Suppressor macrophage treated with lipopolysaccharide for 4 hours (primary cell): Measurements from ENCODE around the gene TAF10.
A peak's percentile ranks its signal among the peaks of the same experiment; 100 is the strongest.

Experiments used
- DNase-seq: peaks from one replicate; pipeline ENCODE4 v3.0.0-alpha.2; 2020

TAF10 gene

DNA sequence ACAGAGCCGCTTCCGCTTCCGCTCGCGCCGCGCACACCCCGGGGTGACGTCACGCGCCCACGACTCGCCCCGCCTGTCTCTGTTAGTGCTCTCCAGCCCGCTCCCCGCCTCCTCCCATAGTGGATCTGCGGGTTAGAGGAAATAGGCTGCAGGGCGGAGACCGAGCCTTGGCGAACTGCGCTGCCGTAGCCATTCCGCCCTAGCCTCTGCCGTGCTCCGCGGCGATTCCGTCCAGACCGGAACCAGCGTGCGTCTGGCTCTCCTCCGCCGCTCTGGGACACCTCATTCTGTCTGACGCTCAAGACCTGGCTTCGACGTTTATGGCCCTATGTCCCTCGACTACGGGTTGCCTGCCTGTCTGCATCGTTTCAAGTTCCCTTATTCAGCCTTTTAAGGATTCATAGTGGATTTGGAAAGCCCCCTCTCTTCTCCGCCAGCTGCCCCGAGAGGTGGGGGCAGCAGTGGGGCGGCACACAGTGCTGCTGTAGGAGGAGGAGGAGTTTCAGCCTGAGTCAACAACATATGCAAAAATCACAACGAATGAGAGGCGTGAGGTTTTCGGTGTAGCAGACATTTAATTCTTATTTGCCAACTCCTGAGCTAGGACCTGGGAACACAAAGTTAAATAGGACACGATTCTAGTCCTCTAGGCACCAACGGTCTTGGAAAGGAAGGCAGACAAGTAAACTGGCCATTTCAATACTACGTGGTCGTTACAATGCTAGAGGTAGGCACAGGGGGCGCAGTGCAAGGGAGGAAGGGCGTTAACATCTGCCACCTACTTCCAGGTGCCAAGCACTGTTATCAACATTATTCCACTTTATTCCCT lies at the start of gene TAF10:
TSS of gene TAF10 (minus strand) at position 4 of the 829 bp plus-strand sequence. CDS start 27 bp downstream, outside the sequence.
- DNase-seq, result peak; percentile 98

DNA sequence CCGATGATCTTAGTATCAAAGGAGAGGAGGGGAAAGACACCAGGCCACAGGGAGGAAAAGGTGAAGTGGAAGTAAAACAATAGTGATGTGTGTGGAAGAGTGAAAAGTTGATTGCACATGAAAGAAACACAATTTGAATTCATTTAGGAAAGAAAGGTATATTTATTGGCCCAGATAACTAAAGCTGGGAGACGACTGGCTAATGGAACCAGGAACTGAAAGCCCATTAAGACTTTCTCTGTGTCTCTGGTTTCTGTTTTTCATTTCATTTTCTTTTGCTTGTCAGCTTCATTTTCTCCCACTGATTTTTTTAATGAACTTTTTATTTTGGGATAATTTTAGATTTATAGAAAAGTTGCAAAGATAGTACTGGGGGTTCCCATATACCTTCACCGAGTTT lies 48.7 kb upstream of the TAF10 start:
- no peak for DNase-seq

DNA sequence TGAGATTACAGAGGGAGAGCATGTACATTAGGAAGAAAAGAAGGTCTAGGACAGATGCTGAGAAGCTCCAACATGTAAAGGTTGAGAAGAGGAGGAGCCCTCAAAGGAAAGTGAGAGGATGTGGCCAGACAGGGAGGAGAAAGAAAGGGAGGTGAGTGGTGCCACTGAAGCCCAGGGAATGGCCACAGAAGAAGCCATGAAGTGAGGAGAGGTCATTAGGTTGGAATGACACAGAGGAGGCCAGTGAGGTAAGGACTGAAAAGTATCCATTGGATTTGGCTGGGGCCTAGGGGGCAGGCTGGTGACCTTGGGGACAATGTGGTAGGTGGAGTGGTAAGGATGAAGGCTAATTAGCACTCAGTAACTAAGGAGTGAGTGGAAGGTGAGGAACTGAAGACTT lies 46.6 kb upstream of the TAF10 start:
- no peak for DNase-seq

DNA sequence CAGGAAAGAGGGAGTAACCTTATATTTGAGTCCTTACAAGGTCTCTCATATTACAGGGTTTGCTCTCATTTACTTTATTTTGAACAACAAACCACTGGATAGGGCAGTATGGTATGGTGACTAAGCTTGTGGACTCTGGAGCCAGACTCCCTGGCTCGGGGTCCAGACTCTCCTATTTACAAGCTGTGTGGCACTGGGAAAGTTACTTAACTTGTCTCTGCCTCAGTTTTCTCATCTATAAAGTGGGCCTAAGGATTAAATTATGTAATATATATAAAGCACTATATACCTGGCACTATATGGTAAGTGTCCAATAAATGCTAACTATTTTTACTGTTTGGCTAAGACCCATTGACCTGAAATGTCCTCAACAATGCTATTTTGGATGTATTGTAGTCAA lies 45.3 kb upstream of the TAF10 start:
- no peak for DNase-seq

DNA sequence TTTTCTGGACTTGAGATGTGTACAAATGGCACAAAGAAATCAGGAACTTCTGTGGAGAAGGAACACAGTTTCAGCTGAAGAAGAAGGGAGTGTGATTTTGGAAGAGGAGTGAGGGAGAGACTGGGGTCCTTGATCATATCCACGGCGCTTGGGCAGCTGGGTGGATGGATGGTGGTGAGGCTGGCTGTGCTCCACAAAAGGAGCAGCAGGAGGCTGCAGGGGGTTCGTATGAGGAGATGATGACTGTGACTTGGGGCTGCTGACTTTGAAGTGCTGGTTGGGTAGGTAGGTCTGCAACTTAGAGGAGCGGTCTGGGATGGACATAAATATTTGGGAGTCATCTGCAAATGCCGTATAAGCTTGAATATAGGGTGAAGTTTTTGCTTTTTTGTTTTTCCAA lies 44.9 kb upstream of the TAF10 start:
- DNase-seq, result no peak

DNA sequence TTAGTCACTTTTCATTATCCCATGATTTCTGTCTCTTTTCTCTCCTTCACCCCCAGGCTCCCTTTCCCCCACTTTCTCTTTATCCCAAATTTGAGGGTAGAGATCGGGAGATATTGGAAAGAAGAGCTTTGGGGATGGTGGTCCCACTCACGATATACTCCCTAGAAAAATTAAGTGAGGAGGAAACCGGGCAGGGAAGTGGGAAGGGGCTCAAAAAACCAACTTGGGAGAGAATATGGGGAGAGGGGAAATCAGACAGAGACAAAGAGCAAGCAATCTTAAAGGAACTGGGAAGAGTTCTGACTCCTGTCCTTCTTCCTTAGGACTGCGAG lies 44.5 kb upstream of the TAF10 start:
- no peak for DNase-seq

DNA sequence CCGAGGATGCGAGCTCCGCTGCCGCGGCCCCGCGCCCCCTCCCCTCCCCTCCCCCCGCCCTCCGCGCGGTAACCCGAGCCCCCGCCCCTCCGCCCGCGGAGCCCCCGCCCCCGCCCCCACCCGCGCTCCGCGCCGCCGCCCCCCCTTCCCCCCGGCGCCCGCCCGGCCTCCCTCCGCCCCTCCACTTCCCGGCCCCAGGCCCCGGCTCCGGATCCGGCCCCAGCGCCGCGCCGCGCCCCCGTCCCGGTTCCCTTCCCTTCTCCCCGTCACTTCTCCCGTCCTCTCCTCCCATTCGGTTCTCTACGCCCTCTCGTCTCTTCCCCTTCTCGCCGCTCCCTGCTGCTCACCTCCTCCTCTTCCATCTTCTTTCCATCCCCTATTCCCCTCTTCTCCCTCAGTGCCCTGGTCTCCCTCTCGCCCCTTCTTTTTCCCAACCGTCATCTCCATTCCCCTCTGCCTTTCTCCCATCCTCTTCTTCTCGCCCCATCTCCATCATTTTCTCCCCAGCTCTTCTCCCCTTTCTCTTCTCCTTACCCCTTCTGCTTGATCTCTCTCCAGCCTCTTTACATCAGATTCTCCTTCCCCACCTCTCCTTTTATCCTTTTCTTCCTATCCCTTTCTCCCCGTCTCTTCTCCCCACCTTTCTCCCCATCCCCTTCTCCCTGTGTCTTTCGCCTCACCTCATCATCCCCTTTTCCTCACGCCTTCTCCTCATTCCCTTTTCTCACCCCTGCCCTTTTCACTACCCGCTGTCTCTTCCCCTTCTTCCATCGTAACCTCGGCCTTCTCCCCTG lies 44.0 kb upstream of the TAF10 start, which contains the start of gene DCHS1:
TSS of gene DCHS1 (minus strand) at position 20 of the 794 bp plus-strand sequence. CDS start 14,196 bp downstream, outside the sequence.
- no peak for DNase-seq

DNA sequence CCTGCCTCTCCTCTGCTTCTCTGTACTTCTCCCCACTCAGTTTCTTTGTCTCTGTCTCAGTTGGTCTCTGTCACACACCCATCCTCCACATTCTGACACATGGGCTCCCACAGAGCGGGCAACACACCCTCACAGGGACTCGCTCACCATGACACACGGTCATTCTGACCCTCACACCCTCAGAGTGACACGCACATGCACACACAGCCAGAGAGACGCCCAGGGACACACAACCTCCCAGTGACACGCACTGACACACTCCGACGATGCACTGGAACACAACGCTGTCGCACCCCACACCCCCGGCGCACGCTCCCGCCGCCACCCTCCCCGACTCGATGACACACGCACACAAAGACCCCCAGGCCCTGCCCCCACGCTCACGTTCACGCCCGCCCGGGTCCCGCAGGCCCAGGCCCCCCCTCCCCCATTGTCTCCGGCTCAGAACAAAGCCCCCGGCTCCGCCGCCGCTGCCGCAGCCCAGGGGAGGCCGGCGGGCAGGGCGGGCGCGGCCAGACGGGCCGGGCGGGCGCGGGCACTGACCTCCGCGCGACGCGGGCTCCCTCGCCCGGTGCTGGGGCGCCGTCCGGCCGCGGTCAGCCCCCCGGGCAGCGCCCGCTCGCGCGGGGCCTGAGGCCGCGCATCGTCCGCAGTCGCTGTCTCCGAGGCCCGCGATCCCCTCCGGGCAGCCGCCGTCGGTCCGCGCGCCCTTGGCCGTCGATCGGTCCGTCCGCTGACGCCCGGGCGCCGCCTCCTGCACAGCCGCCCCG lies 43.2 kb upstream of the TAF10 start:
- DNase-seq, result no peak

DNA sequence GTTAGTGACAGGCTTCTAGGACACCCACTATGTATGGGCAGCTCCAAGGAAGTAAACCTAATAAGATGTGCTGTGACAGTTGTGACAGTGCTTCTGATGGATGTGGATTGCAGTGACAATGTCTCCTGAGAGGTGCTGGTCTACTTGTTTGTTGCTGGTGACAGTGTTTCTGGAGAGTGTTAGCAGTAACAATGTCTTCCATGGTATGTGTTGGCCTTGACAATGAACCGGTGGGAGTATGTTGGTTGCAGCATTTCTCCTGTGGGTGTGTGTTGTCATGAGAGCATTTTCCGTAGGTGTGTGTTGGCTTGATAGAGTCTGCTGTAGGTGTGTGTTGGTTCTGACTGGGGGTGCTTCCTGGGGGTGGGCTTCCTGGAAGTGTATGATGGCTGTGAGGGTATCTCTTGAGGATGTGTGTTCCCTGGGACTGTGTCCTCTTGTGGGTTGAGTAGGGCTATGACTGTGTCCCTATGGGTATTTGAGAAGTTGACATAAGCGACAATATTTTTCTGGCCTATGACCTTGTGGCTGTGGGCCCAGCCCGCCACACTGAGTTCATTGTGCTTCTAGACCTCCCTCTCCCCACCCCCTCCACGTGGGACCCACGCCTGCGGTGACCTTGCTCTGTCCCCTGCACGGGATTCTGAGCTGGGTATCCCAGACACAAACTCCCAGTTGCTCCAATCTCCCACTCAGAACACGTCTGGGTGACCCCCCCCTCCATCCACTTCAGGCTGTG lies 42.4 kb upstream of the TAF10 start:
- no peak for DNase-seq

DNA sequence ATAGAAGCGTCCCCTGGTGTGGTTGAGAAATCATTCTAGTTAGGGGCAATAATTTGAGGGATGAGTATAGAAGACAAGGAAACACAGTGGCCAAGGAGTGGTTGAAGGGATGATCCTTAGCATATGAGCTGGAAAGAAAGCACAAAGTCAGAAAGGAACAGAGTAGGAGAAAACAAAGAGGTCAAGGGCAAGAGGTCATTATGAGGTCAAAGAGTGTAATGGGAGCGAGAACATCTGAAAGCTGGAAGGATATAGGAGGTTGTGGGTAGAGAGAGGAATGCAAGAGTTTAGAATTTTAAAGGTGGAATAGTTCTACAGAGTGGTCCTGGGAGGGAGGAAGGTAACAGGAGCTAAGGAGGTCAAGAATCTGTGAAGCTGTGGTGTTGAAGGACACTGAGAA lies 41.6 kb upstream of the TAF10 start:
- no peak for DNase-seq

DNA sequence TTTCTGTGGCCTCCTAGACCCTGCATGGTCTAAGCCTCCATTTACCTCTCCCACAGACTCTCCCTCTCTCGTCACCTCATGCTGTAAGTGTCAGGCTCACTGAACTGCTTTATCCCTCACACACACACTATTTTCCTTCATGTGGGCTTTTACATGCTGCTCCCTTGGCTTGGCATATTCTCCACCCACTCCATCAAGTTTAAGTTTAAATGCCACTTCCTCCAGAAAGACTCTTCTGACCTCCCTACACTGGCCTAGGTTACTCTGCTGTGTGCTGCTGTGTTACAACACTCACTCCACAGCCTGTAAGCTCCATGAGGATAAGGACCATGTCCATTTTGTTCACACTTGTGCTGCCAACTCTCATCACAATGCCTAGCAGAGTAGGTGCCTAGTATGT lies 41.1 kb upstream of the TAF10 start:
- DNase-seq, result no peak

DNA sequence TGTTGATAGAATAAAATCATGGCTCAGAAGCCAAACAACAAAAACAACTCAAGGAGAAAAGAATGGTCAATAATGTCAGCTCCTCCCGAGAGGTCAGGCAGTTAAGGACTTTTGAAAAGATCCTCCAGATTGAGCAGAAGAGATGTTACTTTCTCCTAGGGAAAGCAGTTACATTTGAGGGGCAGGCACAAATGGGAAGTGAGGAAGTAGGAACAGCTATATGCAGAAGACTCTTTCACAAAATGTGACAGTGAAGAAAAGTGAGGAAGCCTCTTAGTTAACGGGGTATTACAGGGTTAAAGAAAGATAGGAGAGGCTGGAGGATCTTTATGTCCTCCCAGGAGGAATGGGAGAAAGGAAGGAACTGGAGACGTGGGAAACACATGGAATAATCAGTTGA lies 40.2 kb upstream of the TAF10 start:
- DNase-seq, result no peak

DNA sequence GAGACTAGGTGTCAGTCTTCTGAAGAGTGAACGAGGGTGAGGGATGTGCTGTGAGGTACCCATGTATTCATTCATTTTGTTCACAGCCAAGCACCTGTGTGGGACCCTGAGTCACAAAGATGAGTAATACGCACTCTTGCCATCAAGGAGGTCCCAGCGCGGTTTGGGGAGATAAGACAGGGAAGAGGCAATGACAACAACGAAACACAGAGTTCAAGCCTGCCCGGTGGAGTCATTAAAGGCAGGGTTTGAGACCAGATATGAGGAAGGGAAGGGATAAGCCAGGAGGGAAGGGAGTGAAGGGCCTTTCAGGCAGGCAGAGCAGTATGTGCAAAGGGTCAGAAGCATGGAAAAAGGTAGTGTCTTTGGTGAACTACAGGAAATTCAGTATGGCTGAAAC lies 39.0 kb upstream of the TAF10 start:
- DNase-seq, result no peak

DNA sequence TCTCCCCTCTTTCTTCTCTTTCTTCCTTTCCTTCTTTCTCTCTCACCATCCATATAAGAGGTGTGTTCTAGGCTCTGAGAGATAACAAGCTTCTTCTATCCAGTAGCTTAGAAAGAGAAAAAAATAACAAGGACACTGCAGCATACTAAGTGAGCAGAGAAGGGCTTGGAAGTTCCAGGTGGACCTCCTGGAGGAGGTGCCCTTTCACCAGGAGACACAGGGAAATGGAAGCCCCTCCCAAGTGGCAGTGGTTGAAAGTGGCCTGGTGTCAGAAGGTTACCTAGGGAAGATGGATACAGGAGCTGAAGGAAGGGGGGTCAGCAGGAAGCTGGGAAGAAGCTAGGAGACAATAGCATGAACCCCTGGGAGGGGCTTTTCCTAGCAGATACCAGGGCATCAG lies 38.1 kb upstream of the TAF10 start:
- no peak for DNase-seq

DNA sequence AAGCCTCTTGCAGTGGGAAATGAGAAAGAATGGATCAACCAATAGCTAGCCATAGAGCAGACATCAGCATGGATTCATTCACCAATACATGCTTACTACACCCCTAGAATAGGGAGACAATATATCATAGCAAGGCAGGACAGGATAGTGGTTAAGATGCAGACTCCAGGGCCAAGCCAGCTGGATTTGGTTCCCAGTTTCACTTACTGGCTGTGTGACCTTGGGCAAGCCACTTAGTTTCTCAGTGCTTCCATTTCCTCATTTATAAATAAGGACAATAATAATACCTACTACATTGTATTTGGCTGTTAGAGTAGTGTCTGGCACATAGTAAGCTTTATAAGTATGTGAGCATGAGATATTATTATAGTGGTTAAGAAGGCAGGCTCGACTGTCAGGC lies 36.5 kb upstream of the TAF10 start:
- DNase-seq, result peak; percentile 74

DNA sequence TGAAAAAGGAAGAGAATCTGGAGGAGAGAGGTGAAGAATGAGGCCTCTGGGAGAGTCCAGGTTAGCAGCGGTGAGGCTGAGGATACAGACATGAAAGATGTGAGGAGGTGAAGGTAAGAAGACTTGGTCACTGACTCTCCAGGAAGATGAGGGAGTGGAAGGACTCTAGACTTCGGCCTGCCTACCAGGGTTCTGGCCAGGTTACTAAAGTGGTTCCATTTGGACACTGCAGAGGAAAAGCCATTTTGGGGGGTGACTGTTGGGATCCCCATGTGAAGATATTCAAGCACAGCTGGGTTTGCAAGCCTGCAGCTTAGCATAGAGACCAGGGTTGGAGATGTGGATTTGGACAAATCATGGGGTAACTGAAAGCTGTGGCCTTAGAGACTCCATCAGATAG lies 35.8 kb upstream of the TAF10 start:
- DNase-seq, result no peak

DNA sequence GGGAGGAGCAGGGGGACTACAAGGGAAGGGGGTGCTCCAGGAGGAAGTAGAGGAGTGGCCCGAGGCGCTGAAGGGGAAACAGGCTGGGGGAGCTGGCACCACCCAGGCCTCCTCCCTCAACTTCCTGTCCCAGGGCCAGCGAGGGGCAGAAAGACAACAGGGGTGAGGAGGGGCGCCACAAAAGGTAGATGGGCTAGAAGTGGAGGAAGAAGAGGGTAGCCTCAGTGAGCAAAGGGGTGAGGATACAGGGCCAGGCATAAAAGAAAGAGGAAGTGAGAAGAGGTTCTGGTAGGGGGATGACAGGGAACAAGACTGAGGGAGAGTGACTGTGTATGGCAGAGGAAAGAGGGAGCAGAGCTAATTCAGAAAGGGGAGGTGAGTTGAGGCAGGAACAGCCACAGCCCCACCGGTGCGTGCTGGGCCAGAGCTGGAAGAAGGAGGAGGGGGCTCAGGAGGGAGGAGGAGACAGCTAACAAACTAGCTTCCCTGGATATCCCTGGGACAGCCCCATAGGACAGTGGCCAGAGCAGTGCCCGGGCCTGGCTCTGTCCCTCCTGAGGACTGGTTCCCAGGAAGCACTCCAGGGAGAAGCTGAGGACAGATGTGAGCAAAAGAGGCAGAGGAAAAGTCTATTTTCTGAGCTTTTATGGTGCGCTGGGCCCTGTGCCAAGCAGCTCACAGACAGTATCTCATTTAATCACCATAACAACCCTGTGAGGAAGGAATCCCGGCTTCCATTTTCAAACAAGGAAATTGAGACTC lies 35.1 kb upstream of the TAF10 start:
- peak; percentile 67 for DNase-seq

DNA sequence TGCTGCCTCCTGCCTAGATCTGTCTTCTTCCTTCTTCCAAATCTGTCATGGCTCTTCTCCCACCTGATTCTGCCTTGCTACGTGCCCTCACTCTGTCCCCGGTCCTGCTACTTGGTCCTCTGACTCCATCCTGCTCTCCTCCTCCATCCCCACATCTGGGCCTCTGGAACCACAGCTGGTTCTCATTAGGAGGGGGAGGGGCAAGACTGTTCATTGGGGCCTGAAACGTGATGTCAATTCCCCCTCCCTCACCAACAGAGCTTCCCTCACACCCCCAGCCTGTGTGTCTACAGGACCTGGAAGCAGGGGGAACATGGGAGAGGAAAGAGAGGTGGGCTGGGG lies 34.5 kb upstream of the TAF10 start:
- no peak for DNase-seq

DNA sequence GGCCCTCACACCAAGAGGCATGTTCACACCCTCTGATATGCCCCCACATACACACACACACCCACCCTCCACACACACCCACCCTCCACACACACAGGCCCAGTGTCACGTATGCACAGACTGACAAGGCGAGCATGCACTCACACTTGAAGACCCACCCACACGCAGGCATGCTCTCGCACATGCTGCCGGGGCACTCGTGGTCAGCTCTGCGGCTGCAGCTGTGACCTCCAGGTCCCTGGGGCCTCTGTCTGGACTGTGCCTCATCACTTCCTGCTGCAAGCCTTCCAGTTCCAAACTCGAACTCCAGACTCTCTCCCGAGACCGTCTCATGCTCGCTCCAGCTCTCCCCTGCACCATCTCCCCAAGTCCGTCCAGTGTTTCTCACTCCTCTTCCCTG lies 34.1 kb upstream of the TAF10 start:
- DNase-seq, result peak; percentile 30

DNA sequence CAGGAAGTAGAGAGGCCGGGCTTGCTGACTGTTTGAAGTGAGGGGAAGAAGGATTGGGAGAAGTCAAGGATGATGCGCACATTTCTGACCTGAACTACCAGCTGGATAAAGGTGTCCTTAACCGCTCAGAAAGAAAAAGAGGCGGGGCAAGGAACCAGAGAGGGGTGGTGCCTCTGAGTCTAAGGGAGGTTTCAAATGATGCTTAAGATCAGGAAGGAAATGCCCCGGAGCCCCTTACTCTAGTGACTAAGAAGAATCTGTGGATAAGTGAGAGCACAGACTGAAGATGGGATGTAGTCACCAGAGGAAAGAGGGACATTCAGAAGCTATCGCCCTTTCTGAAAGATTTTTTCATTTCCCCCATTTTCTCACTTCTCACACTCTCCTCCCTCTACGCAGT lies 30.9 kb upstream of the TAF10 start:
- DNase-seq, result no peak

DNA sequence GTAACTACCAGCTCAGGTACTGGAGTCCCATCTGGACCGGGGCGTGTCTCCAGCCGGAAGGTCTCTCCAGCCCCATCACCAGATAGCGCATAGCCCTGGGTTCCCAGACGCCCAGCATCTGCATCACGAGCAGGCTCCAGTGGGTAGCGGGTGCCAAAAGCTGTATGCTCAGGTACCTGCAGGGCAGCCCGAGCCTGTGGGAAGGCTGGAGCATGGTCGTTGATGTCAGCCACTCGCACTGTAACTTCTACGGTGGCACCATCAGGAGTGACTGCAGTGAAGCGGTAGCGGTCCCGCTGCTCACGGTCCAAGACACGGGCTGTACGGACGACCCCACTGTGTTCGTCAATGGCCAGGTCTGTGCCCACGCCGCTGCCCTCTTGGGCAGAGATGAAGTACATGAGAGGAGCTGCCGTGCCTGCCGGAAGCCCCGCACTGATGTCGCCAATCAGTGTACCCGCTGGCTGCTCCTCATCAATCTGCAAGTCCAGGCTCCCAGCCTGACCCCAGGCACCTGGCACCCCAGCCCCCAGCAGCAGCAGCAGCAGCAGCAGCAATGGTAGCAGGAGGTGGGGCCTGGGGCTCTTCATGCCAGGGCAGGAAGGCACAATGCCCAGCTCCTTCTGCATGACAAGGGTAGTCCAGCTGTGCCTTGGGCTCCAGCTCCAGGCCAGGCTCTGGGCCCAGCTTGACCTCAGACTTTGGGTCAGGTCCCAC lies 29.1 kb upstream of the TAF10 start:
- DNase-seq, result no peak
